Hippocampal formation (tissue), 2 donors: ENCODE measurements around the gene SYVN1.

ENCODE experiments used
- DNase-seq, 2 donors: peaks; one replicate each; lab custom pipeline; 2025; lab: John Stamatoyannopoulos, UW

Gene SYVN1

DNA sequence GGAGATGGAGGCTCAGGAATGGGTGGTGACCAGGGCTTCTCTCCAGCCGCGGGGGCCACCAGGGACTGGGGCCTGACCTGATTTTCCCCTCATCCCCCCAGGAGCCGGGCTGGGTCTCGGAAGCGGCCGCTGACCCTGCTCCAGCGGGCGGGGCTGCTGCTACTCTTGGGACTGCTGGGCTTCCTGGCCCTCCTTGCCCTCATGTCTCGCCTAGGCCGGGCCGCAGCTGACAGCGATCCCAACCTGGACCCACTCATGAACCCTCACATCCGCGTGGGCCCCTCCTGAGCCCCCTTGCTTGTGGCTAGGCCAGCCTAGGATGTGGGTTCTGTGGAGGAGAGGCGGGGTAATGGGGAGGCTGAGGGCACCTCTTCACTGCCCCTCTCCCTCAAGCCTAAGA is 46.5 kb downstream of the SYVN1 start:
- DNase-seq = no peak

DNA sequence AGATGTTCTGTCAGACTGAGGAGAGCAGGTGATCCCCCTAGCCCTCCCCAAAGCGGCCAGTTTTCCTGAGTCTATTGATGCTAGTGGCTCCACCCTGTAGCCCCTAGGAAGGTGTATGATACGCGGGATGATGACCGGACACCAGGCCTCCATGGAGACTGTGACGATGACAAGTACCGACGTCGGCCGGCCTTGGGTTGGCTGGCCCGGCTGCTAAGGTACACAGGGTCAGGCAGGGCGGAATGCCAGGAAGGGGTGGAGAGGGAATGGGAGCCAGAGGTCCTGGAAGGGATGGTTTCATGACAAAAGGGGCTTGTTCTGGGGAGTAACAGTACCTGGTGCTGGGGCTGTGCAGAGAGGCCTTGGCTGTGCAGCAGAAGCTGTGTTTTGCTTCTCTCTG is 47.1 kb downstream of the SYVN1 start:
- no peak for DNase-seq

DNA sequence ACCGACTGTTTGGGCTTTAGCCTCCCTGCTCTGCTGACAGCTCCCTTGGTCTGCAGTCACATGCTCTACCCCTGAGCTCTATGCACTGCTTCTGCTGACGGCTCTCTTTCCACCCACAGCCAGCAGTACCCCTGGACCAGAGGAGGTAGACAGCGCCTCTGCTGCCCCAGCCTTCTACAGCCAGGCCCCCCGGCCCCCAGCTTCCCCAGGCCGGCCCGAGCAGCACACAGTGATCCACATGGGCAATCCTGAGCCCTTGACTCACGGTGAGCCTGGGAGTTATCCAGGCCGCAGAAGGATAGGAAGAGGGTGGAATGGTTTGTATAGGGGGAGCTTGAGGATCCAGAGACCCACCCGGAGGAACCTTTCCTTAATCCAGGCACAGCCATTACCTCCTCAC is 47.5 kb downstream of the SYVN1 start:
- no peak for DNase-seq

DNA sequence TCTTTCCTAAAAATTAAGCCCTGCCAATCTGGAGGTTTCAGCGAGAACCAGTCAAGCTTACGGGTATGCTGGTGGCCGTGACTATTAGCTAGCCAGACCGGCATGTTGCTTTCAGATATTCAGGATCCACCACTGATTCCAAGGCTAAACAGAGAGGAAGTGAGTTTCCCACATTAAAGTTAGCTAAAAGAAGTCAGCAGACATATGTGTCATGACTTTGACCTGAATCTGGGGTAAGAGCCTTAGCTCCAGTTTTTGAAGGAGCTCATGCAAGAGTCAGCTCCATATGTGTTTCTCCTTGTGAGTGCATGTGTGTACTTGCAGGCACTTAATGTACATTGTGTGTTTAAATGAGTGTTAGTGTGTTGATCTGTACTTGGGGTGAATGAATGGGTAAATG is 48.9 kb downstream of the SYVN1 start:
- no peak for DNase-seq

DNA sequence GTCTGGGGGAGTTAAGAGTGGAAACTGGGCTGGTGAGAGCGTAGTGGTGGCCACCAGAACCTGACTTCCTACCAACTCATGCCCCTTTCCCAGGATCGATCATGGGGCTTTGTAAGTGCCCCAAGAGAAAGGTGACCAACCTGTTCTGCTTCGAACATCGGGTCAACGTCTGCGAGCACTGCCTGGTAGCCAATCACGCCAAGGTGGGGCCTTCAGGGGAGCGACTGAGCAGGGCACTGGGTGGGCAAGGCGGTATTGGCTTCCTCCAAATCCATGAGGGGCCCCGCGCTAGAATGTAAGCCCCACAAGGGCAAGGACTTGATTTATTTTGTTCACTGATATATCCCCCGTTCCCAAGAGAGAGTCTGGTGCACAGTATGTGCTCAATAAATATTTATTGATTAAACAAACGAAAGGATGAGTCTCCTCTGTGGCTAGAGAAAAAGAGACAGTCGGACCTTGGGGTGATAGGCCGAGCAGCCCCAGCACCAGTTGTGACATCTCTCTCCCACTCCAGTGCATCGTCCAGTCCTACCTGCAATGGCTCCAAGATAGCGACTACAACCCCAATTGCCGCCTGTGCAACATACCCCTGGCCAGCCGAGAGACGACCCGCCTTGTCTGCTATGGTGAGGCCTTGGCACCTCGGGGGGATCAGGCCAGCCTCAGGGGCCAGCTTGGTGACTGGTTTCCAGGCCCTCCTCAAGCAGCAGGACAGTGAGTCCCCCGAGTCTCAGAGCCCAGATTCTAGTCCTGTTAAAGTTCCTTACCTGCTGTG is 49.5 kb downstream of the SYVN1 start:
- no peak for DNase-seq

DNA sequence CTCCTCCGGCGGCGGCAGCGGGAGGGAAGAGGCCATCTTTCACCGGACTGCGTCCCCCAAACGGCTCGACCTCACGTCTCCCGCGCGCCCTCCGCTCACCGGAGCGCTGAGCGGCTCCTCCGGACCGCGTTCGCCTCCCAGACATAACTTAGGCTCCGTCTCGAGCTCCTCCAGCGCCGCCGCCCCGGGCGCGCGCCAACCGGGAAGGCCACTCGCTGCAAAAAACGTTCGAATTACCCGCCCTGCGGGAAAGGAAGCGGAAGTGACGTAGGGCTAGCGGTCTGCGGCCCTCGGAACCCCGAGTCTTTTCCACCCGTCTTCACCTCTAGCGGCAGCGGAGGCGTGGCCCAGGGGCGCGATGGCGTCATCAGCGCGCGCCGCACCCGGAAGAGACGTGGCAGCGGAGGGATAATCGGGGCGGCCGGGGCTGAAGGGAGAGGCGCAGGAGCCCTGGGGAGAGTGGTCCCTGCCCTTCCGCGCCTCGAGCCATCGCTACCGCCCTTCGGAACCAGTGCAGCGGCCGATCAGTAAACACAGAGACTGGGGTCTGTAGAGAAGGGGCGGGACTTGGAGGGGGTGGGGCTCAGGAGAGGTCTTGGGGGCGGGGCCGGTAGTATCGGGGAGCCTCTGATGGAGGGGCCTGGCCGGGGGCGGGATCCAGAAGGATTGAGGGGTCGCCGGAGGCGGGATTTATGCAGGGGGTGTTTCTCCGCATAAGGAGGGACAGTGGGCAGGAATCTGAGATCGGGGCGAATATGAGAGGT is 50.3 kb downstream of the SYVN1 start, which contains the start of the genes CDCA5 and ZFPL1:
Gene CDCA5, minus strand, starts transcription at position 207 of the 764 bp plus-strand sequence. Its CDS starts 62 bp downstream, at position 145.
Gene ZFPL1, plus strand, starts transcription at position 389 of the 764 bp plus-strand sequence. CDS start 477 bp downstream, outside the sequence.
- peak; percentile 92 to 96 for DNase-seq

DNA sequence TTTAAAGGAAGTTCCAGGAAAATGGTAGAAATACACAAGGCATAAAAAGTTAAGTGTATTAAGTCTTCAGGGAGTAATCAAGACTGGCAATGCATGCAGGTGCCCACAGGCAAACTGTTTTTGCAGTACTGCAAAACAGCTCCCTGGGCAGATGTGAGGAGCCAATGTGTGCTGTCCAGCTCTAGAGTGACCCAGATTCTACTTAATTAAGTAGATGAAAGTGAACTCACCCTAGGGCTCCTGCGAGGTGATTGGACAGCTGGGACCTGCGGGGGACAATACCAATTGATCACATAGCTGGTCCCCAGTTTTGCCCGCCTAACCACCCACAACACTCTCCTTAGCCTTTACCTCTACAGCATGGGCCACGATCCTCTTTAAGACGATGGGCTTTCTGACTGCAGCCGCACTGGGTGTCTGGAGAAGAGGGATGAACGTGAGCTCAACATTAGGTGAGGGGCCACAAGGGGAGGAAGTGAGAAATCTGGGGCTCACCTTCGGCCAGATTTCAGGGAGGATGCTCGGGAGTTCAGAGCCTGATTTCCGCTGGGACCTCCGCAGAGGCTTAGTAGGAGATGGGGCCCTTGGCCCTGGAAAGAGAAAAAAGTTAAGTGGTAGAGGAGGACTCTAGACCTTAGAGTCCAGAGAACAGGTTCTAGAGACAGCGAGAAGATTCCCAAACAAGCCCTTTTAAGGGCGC is 51.0 kb downstream of the SYVN1 start:
- DNase-seq = no peak

DNA sequence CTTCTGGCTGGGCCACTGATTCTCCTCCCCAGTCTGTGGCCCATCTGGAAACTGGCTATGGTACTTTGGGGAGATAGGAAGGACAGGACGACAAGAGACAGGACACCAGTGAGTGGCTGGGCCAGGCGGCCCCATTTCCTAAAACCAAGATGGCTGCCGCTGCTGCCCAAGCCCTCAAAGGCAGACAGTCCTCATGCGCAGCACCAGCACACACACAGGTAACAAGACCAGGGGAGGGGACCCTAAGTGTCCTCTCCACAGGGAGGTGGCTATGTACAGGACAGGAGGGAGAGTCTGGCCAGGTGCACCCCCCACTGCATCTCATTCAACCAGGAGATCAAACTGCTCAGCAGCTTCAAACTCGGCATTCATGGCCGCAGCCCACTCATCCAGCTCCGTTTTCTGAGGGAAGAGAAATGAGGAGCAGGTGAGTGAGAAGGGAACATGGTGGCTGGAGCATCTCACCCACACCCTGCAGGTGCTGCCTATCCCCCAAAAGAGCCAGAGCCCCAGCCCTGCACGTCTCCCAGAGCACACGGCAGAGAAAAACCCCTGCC is 55.5 kb downstream of the SYVN1 start:
- no peak for DNase-seq

DNA sequence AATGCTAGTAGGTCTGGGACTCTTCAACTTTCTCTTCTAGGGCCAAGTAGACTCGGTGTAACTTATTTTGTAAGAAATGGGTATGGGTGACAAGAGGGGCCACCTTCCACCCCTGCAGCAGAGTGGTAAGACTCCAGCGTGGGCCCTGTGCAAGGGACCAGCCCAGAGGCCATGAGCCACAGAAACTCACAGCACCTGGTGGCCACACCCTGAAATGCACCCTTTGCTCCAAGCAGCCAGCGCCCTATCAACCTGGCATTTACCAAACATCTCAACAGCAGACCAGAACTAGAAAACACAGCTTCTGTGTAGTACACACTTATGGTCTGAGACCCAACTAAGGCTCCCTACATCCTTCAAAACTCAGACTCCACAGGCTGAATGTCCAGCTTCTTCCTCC is 56.2 kb downstream of the SYVN1 start:
- DNase-seq = no peak

DNA sequence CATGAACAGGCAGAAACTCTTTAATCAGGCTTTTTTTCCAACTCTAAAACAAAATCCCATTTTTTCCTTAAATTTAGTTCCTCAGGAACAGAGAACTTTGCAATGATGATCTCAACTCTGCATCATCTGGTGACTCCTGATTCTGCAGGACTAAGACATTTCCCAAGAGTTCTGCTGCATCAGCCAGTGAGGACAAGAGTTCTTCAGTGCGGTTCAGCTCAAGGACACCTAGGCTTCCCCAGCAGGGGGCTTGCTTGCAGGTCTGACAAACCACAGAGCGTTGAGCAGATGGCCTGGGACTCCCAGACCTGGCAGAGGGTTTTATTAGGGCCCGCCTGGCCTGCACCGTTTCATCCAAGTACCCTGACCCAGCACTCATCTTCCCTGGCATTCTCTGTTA is 56.9 kb downstream of the SYVN1 start:
- no peak for DNase-seq
